ENCODE data around the gene RANGAP1. TPM values are rescaled to one million over a fixed set of nuclear protein-coding genes. Genes with fewer than 3 reads are reported as not detected.

RANGAP1 gene
- total and polyA plus RNA-seq, 2 of the 13 experiments (the other 11 are each of a cell fraction or from before 2014, with no cell fraction given): 51.8 to 83.9 TPM

DNA sequence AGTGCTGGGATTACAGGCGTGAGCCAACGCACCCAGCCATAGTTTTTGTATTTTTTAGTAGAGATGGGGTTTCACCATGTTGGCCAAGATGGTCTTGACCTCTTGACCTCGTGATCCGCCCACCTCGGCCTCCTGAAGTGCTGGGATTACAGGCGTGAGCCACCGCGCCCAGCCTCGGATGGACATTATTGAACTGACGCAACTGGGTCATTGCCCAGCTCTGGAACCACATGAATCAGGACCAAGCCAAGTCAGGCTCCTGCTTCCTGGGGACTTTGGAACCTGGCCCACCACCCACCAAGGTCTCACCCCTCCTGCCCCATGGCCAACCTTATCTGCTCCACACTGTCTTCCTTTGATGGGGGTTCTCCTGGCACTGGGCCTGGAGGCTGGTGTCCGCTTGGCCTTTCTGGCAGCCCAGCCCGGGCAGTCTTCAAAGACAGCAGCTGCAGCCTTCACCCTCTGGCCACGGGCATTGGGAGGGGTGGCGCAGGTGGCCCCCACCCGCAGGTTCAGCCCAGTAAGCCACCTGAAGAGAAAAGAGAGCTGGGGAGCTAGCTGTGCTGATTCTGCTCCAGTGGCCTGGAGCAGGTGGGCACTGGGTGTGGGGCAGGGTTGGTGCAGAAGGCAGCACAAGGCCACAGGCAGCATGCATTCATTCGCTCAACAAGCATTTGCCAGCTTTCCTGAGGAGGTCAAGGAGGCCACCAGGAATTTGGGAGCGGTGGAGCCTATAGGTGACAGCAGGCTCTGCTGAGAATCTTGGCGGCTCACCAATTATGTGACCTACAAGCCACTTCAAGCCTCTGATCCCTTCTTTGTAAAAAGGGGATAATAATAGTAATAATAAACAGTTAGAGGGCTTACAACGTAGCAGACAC is 50.9 kb downstream of the RANGAP1 start (continued):
- TF ChIP-seq, protein P1, sequence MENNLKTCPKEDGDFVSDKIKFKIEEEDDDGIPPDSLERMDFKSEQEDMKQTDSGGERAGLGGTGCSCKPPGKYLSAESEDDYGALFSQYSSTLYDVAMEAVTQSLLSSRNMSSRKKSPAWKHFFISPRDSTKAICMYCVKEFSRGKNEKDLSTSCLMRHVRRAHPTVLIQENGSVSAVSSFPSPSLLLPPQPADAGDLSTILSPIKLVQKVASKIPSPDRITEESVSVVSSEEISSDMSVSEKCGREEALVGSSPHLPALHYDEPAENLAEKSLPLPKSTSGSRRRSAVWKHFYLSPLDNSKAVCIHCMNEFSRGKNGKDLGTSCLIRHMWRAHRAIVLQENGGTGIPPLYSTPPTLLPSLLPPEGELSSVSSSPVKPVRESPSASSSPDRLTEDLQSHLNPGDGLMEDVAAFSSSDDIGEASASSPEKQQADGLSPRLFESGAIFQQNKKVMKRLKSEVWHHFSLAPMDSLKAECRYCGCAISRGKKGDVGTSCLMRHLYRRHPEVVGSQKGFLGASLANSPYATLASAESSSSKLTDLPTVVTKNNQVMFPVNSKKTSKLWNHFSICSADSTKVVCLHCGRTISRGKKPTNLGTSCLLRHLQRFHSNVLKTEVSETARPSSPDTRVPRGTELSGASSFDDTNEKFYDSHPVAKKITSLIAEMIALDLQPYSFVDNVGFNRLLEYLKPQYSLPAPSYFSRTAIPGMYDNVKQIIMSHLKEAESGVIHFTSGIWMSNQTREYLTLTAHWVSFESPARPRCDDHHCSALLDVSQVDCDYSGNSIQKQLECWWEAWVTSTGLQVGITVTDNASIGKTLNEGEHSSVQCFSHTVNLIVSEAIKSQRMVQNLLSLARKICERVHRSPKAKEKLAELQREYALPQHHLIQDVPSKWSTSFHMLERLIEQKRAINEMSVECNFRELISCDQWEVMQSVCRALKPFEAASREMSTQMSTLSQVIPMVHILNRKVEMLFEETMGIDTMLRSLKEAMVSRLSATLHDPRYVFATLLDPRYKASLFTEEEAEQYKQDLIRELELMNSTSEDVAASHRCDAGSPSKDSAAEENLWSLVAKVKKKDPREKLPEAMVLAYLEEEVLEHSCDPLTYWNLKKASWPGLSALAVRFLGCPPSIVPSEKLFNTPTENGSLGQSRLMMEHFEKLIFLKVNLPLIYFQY (CRISPR knock-in tag; IDR thresholded peaks at IDR 0.05; ENCODE audit: borderline replicate concordance): peak; percentile 92; the same call in 1 of the 2 replicates
- TF ChIP-seq PHF8 (CRISPR knock-in tag; IDR thresholded peaks at IDR 0.05) (peak; percentile 44; the same call in 1 of the 2 replicates), TAF15 (IDR thresholded peaks at IDR 0.05; ENCODE audit: low read depth, low read length, poor library complexity, severe bottlenecking) (no peak), ZNF263 (CRISPR knock-in tag; IDR thresholded peaks at IDR 0.05) (0 out of 2 replicates have a peak, but pooled peaks have one; percentile 21), CAMTA2 (CRISPR knock-in tag; IDR thresholded peaks at IDR 0.05; ENCODE audit: borderline replicate concordance) (no peak), ZNF34 (CRISPR knock-in tag; IDR thresholded peaks at IDR 0.05; ENCODE audit: borderline replicate concordance) (no peak), ZNF570 (CRISPR knock-in tag; IDR thresholded peaks at IDR 0.05; ENCODE audit: borderline replicate concordance) (no peak), ZNF546 (CRISPR knock-in tag; conservative IDR thresholded peaks at IDR 0.05) (no peak), MAFG (CRISPR knock-in tag; IDR thresholded peaks at IDR 0.05) (no peak)
- TF ChIP-seq, protein P2, sequence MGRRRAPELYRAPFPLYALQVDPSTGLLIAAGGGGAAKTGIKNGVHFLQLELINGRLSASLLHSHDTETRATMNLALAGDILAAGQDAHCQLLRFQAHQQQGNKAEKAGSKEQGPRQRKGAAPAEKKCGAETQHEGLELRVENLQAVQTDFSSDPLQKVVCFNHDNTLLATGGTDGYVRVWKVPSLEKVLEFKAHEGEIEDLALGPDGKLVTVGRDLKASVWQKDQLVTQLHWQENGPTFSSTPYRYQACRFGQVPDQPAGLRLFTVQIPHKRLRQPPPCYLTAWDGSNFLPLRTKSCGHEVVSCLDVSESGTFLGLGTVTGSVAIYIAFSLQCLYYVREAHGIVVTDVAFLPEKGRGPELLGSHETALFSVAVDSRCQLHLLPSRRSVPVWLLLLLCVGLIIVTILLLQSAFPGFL (CRISPR knock-in tag; IDR thresholded peaks at IDR 0.05): no peak
- TF ChIP-seq, protein P3, sequence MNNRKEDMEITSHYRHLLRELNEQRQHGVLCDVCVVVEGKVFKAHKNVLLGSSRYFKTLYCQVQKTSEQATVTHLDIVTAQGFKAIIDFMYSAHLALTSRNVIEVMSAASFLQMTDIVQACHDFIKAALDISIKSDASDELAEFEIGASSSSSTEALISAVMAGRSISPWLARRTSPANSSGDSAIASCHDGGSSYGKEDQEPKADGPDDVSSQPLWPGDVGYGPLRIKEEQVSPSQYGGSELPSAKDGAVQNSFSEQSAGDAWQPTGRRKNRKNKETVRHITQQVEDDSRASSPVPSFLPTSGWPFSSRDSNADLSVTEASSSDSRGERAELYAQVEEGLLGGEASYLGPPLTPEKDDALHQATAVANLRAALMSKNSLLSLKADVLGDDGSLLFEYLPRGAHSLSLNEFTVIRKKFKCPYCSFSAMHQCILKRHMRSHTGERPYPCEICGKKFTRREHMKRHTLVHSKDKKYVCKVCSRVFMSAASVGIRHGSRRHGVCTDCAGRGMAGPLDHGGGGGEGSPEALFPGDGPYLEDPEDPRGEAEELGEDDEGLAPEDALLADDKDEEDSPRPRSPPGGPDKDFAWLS (CRISPR knock-in tag; IDR thresholded peaks at IDR 0.05; ENCODE audit: borderline replicate concordance): no peak
- TF ChIP-seq, protein P4, sequence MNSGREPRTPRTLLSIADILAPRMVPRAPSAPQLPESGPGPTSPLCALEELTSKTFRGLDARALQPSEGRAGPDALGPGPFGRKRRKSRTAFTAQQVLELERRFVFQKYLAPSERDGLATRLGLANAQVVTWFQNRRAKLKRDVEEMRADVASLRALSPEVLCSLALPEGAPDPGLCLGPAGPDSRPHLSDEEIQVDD (CRISPR knock-in tag; IDR thresholded peaks at IDR 0.05; ENCODE audit: borderline replicate concordance): no peak
- TF ChIP-seq, protein P5, sequence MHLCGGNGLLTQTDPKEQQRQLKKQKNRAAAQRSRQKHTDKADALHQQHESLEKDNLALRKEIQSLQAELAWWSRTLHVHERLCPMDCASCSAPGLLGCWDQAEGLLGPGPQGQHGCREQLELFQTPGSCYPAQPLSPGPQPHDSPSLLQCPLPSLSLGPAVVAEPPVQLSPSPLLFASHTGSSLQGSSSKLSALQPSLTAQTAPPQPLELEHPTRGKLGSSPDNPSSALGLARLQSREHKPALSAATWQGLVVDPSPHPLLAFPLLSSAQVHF (CRISPR knock-in tag; IDR thresholded peaks at IDR 0.05): no peak
- TF ChIP-seq, protein P6, sequence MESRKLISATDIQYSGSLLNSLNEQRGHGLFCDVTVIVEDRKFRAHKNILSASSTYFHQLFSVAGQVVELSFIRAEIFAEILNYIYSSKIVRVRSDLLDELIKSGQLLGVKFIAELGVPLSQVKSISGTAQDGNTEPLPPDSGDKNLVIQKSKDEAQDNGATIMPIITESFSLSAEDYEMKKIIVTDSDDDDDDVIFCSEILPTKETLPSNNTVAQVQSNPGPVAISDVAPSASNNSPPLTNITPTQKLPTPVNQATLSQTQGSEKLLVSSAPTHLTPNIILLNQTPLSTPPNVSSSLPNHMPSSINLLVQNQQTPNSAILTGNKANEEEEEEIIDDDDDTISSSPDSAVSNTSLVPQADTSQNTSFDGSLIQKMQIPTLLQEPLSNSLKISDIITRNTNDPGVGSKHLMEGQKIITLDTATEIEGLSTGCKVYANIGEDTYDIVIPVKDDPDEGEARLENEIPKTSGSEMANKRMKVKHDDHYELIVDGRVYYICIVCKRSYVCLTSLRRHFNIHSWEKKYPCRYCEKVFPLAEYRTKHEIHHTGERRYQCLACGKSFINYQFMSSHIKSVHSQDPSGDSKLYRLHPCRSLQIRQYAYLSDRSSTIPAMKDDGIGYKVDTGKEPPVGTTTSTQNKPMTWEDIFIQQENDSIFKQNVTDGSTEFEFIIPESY (CRISPR knock-in tag; IDR thresholded peaks at IDR 0.05): peak; percentile 64
- TF ChIP-seq, protein P7, sequence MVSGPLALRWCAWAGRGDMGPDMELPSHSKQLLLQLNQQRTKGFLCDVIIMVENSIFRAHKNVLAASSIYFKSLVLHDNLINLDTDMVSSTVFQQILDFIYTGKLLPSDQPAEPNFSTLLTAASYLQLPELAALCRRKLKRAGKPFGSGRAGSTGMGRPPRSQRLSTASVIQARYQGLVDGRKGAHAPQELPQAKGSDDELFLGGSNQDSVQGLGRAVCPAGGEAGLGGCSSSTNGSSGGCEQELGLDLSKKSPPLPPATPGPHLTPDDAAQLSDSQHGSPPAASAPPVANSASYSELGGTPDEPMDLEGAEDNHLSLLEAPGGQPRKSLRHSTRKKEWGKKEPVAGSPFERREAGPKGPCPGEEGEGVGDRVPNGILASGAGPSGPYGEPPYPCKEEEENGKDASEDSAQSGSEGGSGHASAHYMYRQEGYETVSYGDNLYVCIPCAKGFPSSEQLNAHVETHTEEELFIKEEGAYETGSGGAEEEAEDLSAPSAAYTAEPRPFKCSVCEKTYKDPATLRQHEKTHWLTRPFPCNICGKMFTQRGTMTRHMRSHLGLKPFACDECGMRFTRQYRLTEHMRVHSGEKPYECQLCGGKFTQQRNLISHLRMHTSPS (CRISPR knock-in tag; IDR thresholded peaks at IDR 0.05; ENCODE audit: low read depth): peak; percentile 98
